HG02852 (cell line): ENCODE results near the gene KIF25.
"Not testable (repeated sequence)": the region's sequence is repeated elsewhere in the genome, so short reads cannot be mapped to it uniquely, and the experiment has no call there.

ENCODE experiments used
- ATAC-seq: cut with Tn5 transposase; IDR thresholded peaks from one replicate; pipeline ENCODE4 v1.9.1; 2021; ENCODE audit warnings: mild to moderate bottlenecking, moderate library complexity; ENCODE audit not compliant: unreplicated experiment

KIF25 gene

DNA sequence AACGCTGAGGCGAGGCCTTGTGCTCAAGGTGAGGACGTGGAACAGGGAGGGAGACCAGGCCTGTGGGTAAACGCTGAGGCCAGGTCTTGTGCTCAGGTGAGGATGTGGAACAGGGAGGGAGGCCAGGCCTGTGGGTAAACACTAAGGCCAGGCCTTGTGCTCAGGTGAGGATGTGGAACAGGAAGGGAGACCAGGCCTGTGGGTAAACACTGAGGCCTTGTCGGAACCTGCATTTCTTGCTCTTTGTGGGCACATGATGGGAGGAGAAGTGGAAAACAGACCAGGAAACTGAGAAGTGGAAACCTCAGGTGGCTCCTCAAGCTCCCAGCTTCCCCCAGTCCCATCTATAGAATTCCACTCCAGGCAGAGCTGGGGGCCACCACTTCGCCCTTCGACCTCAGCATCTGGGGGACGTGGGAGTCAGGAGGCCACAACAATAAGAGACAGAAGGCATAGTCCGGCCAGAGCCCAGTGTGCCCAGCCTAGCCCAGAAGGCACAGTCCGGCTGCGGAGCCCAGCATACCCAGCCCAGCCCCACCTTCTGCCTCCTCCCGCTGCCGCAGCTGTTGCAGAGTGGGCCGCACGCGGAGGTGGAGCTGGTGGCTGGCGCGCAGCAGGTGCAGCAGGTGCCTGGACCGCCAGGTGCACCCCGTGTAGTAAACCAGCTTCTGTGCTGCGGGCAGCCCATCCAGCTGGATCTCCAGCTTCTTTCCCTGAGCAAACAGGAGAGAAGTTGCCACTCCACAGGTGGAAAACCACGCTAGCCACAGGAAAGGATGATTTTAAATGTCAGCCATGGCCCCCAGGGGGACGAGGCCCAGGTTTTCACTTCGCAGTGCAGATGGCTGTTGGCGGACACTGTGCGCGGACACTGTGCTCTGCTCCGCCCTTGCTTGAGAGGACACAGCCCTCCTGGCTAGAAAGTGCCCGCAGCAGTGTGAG is 64.1 kb downstream of the KIF25 start:
- no peak for ATAC-seq

DNA sequence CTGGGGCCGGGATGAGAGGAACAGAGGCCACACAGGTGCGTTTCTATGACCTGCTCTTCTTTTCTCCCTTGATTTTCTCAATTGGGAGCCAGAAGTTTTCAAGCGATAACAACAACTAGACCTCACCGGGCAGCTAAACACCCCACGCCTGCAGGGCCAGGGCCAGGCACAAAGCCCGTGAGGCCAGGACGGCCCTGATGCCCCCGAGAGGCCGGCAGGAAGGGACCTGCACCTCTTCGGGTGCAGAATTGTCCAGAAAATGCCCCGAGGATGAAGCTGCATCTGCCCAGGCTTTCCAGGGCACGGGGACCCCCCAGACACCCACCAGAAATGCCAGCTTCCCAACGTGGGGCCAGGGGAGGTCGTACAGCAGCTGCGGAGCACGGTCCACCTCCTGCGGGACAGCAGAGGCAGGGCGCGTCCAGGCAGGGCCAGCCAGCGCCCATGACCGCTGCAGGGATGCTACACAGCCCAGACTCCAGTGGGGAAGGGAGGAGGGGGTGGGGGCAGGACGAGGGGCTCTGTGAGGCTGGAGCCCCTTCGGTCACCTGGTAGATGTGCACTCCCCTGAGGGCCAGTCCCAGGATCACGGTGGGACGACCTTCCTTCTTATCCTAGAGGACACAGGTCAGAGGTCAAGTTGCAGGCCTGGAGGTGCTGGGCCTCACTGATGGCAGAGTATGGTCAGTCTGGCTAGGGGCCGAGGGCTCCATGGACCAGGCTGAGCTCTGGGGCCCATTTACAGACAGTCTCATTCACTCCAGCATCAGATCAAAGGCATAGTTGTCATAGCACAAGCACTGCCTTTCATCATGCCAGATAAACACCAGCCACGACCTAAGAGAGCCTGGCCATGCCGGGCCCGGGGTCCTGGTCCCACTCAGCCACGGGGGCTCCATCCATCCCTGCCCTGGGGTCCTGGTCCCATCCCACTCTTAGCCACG is 65.1 kb downstream of the KIF25 start:
- ATAC-seq: no peak

DNA sequence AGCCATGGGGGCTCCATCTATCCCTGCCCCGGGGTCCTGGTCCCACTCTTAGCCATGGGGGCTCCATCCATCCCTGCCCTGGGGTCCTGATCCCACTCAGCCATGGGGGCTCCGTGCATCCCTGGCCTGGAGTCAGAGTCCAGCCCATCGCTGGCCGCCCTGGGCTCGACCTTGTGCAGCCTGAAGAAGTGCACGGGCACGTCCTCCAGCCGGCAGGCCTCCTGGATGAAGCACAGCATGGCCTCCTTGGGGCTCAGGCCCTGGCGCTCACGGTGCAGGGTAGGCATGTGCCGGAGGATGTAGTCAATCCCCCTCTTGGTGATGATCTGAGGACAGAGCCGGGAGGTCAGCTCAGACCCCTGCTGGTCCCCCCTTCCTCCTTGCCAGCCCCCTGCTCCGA is 66.0 kb downstream of the KIF25 start:
- no peak for ATAC-seq

DNA sequence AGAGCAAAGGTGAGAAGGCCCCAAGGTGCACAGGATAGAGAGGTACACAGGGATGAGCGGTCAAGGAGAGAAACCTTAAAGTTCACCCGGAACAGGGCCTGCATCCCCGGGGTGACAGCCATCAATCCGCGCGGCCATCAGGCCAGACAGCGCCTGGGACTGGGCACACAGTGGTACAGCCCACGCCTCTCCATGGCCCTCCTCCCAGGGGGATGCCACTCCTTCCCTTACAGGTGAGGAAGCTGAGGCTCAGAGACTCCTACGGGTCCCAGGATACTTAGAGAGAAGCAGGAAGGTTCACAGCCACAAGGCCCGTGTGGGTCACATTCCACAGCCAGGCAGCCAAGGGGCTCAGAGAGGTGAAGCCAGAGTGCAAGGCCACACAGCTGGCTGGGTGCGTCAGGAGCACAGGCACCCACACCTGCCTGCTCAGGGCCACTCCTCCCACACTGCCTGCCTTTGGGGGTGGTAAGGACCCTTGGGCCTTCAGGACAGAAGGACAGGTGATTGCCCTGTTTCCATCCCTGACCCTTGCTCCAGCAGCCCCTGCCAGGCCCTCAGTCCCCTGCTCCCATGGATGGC is 66.8 kb downstream of the KIF25 start:
- ATAC-seq: no peak

DNA sequence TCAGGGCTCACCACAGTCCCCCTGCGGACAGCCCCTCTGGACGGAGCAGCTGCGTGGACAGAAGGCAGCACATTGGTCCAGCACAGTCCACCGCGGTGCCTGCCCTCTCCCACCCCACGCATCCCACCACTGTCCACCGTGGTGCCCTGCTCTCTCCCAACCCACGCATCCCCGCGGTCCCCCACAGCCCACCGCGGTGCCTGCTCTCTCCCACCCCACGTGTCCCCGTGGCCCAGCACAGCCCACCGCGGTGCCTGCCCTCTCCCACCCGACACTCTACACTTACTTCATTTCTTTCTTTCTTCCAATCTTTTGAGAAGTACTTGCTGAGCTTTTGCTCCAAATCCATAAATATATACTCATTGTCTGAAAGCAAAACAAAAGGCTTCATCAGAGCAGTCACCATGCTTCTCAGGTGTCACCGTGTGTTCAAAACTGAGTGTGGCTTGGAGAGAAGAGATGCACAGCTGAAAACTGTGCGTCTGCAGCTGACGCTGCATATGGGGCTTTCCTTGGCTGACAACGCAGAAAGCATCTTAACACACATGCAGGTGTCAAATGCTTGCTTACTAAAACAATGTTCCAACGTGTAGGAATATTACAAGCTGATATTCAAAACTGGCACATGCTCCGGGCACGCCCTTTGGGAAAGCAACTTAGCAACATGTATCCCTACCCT is 69.7 kb downstream of the KIF25 start:
- ATAC-seq: no peak

DNA sequence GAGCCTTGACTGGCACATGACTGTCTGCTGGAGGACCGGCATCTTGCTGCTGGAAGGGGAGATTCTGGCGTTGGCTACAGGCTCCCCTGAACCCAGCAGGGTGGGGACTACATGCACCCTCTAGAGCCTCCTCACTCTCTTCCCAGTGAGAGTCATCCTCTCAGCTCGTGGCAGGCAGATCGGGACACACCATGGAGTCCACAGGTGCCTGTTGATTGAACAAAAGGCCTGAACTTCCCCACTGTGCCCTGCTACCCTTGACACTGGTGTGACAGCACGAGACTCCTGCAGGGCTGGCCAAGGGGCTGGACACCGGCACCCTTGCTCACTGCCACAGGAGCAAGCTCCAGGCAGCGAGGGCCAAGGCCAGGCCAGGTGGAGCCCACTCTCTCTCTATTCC is 73.3 kb downstream of the KIF25 start:
- no peak for ATAC-seq

DNA sequence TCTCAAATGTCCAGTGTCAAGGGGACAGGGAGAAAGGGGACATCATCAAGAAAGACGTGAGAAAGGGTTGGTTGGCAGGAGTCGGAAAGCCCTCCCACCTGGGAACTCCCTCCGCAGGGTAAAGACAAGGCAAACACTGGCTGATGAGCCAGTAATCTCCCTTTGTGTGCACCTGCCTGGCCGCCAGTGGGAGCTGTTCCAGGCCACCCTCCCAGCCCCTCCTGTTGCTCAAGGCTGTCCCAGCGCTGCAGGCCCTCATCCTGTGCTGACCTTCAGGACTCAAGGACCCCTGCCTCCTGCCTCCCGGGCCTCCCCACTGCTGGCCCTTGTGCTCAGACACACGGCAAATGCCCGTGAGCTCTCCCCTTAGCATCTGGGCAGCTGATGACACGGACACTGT is 74.1 kb downstream of the KIF25 start:
- no peak for ATAC-seq

DNA sequence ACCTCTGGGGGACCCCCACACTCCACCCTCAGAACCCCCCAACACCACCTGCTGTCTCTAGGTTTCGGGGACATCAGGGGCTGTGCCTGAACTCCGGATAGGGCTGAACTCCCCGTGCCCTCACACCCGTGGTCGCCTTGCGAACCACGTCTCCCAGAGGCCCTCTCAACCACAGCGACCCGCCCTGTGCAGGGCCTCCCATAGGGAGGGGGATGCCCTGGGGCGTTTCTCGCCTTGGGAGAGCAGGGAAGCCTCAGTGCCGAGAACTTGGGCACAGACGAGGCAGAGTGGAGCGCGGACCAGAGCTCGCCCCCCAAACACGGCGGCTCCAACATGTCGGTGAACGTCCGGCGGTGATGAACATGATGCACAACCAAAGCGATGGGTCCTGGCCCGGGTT is 74.8 kb downstream of the KIF25 start:
- no peak for ATAC-seq

DNA sequence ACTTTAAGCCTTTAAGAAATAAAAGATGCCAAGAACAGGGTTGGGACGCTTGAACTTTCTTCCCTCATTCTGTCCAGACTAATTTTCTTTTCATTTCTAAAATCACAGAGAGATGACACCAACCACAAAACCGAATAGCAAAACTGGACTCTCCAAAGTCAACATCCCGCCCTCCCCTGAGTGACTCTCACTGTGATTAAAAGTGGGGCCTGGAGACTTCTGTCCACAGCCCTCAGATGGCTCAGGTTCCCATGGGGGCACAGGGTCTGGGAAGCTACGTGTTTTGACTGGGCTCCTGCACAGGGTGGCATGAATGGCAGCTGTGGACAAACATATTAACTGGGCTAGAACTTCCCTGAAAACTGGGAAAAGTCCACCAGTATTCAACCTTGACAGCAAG is 75.3 kb downstream of the KIF25 start:
- no peak for ATAC-seq

DNA sequence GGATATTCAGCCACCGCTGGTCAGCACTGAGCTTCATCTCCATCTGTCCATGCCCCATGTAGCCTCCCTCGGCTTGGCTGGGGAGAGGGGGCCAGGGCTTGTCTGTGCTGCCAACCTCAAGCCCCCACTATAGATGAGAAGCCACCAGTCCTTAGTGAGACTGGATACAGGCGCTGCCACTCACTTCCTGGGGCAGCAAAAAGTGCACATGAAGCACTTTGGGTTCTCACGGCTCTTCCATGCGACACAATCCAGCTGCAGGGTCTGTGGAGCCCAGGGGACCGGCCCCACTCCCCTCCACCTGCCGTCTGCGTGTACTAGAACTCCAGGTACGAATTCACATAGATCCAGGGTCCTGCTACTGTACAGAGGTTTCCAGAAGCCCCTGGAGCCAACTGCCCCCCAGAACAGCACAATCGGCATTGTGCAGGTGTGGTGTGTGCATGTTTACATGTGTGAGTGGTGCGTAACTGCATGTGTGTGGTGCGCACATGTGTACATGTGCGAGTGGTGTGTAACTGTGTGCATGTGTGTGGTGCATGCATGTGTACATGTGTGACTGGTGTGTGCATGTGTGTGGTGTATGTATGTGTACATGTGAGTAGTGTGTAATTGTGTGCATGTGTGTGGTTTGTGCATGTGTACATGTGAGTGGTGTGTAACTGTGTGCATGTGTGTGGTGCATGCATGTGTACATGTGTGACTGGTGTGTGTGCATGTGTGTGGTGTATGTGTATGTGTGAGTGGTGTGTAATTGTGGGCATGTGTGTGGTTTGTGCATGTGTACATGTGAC is 76.7 kb downstream of the KIF25 start:
- no peak for ATAC-seq

DNA sequence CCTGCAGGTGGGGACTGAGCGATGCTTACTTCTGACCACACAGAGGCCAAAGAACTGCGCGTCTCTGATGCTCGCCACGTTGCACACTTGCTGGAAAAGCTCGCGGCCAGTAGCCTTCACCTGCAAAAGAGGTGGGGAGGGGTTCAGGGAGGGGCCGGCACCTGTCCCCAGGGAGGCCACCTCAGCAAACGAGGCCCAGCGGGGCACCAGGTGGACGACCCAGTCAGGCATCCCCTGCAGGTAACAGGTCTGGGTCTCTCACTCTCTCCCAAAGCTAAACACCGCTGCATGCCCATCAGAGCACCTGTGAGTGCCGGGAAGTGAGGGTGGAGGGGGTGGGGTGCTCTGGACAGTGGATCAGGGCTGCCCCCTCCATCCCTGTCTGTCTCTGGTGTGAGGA is 77.7 kb downstream of the KIF25 start:
- ATAC-seq: no peak

DNA sequence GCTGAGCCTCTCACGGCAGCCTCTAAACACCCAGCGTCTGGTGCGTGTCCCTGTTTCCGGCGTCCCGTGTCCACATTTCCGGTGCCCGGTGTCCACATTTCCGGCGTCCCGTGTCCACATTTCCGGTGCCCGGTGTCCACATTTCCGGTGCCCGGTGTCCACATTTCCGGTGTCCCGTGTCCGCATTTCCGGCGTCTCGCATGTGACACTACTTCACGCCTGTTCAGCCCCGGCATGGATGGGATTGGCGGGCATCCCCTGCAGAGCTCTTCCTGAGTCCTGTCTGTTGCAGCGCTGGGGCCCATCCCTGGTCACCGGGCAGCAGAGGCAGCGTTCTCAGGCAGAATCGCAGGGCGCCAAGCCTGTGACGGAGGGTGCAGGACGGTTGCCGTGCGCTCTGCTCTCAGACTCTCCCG is 78.3 kb downstream of the KIF25 start:
- no peak for ATAC-seq

DNA sequence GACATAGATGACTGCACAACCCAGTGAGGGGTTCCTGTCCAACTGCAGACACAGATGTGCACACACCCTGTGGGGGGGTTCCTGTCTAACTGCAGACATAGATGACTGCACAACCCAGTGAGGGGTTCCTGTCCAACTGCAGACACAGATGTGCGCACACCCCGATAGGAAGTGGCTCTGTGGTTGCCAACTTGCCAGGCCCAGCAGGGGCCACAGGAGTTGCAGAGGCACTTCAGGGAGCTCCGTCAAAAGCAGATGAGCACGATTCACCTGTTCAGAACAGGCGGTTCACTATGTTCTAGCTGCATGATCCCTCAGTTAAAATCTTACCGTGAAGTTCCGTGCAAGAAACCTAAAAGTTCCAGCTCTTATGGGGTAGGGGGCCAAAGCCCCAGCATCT is 79.9 kb downstream of the KIF25 start:
- ATAC-seq: not testable (repeated sequence)

DNA sequence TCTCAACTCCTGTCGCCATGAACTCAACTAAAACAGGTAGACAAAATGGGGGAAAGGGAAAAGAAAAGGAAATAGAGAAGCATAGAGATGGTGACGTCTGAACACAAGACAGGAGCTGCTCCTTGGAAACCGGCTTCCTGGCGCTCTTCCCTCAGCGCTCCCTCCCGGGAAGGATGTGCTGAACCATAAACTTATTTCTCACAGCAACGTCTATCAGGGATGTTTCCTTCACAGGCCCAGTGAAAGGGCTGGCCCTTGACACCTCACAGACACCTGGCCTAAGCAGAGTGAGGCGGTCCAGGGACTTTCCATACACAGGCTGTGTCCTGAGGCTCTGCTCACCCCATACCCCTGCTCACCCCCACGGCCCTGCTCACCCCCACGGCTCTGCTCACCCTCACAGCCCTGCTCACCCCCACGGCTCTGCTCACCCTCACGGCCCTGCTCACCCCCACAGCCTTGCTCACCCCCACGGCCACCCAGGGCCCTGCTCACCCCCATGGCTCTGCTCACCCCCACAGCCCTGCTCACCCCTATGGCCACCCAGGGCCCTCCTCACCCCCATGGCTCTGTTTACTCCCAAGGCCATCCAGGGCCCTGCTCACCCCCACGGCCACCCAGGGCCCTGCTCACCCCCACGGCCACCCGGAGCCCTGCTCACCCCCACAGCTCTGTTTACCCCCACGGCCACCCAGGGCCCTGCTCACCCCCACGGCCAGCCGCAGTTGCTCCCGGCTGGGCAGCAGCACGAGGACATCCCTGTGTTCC is 80.9 kb downstream of the KIF25 start:
- ATAC-seq: no peak

DNA sequence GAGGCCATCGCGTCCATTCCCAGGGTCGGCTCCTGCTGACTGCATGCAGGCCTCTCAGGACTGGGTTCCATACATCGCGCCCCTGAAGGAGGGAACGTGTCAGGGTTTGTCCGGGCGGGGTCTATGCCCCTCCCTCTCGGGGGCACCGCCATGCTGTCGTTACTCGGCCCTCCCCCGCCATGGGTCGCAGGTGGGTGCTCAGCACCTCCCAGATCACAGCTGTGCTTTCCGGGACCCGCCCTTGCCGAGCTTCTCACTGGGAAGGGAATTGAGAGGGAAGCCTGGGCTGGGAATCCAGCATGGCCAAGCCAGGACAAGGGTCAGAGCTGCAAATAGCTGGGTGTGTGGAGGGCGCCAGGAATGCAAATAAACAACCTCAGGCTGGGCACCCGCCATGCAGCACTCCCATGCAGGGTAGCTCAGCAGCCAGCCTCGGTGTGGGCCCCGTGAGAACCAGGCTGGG is 81.5 kb downstream of the KIF25 start, which contains the start of gene FRMD1:
FRMD1 (minus strand) TSS at position 270 of the 463 bp plus-strand sequence; CDS start at position 152, 118 bp downstream.
- ATAC-seq: no peak

DNA sequence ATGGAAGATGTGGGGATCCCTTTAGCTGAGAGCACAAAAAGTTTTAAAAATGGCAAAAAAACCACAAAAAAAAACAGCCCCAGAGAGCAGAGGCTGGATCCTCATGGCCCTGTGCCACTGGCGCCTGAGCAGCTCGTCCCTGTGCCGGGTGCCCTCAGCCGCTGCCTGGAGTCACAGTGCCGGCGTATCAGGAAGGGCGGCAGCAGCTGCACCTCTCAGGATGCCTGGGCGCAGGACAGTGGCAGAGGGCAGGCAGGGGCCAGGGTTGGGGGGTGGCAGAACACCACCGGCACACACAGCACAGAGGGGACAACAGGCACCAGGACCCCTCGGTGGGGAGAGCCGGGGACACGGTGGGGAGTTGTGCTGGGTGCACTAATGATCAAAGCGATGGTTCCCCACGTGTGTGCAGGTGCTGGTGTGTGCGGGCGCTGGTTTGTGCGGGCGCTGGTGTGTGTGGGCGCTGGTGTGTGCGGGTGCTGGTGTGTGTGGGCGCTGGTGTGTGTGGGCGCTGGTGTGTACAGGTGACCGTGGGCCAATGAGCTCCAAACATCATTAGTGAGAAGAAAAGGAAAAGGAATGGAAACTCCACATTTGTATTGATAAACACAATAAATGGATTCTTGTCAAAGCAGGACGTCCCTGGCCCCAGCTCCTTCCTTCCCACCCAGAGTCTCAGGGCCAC is 83.1 kb downstream of the KIF25 start:
- no peak for ATAC-seq

DNA sequence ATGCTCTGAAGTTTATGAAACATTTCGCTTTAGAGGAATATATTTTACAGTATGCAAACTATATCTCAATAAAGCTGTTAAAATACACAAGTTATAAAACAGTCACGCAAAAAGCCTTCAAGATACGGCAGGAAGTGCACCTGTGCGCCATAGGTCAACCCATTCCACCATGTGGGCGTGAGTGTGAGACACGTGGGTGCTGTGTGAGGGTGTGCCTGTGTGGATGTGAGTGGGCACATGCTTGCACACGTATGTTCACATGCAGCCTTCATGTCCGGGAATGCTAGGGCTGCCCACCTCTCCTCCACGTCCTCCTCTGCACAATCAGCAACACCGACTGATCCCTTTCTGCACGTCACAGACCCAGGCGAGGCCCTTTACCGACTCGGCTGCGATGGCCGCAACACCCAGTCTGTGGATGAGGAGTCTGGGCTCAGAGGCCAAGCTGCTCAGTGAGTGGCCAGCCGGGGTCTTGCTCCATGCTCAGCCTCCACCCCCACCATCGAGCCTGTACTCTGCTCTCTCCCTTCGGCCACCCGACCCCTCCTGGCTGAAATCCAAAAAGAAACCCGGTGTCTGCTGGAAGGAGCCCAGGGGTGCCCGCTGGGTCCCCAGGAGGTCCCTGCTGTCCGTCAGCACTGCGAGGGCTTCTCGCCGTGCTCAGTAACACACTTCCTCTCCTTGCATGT is 84.5 kb downstream of the KIF25 start:
- ATAC-seq: no peak
